GM12878 (cell line): ENCODE measurements around the gene CD38. TPM values are rescaled to one million over a fixed set of nuclear protein-coding genes. Genes with fewer than 3 reads are reported as not detected.
A peak's percentile ranks its signal among the peaks of the same experiment; 100 is the strongest.

Experiments used
- ATAC-seq: fragments of 200-7000 bp; cut with Tn5 transposase; 3 replicates; pipeline ENCODE4 v1.9.1; 2020; ENCODE audit warnings: mild to moderate bottlenecking, moderate library complexity
- BruUV-seq: library from RNA; stranded (reverse); fragments of 400-500 nt; replicated peaks from 2 replicates; lab custom pipeline; 2021; lab: Mats Ljungman, UMichigan
- CTCF ChIA-PET: fragments of 300-600 bp; sonication (Branson Sonifier 250); formaldehyde crosslinking; extraction: SDS; loops from one replicate; lab custom pipeline; 2021; ENCODE audit warnings: inconsistent platforms; lab: Yijun Ruan, JAX
- POLR2A ChIA-PET: fragments of 350-600 bp; formaldehyde crosslinking; extraction: SDS; loops from one replicate; lab custom pipeline; 2021; ENCODE audit warnings: inconsistent platforms; lab: Charles Lee
- RAD21 ChIA-PET: fragments of 300-600 bp; sonication (Branson Sonifier 250); formaldehyde crosslinking; loops from one replicate; lab custom pipeline; 2023; ENCODE audit warnings: antibody characterized with exemption; ENCODE audit not compliant: unreplicated experiment; lab: Charles Lee
- SMC1A ChIA-PET: fragments of 300-600 bp; sonication (Branson Sonifier 250); formaldehyde crosslinking; loops from one replicate; lab custom pipeline; 2023; ENCODE audit not compliant: unreplicated experiment, uncharacterized antibody; lab: Charles Lee
- DNase-seq: peaks from one replicate; pipeline ENCODE4 v3.0.0-alpha.2; 2011; ENCODE audit warnings: low read depth, low spot score
- FAIRE-seq: peaks from 3 replicates; lab custom pipeline; 2011; peaks lifted over from hg19 to GRCh38; lab: Jason Lieb, UNC
- H2AFZ ChIP-seq: 2 replicates; pipeline ENCODE4 v1.6.0; 2011; ENCODE audit warnings: low read depth, low read length, control low read depth; ENCODE audit not compliant: control insufficient read depth
- H3K27ac ChIP-seq: 2 replicates; pipeline ENCODE4 v1.5.1; 2011; ENCODE audit warnings: control low read depth; ENCODE audit not compliant: control insufficient read depth, insufficient read depth
- H3K27me3 ChIP-seq, 2 experiments: replicated peaks in 1 of 2; 2 replicates each; pipeline versions ENCODE4 v1.6.0 to v1.6.1; 2011; ENCODE audit warnings: low read length in 1 of 2; ENCODE audit not compliant: control insufficient read depth in 2 of 2, insufficient read depth in 2 of 2
- H3K36me3 ChIP-seq, 2 experiments: 2 replicates each; pipeline ENCODE4 v1.5.1; 2011; ENCODE audit warnings: low read length in 1 of 2; ENCODE audit not compliant: control insufficient read depth in 2 of 2, insufficient read depth in 2 of 2
- H3K4me1 ChIP-seq: 2 replicates; pipeline ENCODE4 v1.6.1; 2011; ENCODE audit warnings: mild to moderate bottlenecking, low read length, moderate library complexity, mixed read lengths; ENCODE audit not compliant: control insufficient read depth, insufficient read depth
- H3K4me2 ChIP-seq: 2 replicates; pipeline ENCODE4 v1.6.0; 2011; ENCODE audit warnings: control low read depth; ENCODE audit not compliant: control insufficient read depth, insufficient read depth
- H3K4me3 ChIP-seq: fragments of 200-600 bp; sonication (generic); 2 replicates; pipeline ENCODE4 v1.5.1; 2016
- H3K79me2 ChIP-seq: 2 replicates; pipeline ENCODE4 v1.6.0; 2011; ENCODE audit warnings: low read length; ENCODE audit not compliant: control insufficient read depth, insufficient read depth
- H3K9ac ChIP-seq: 2 replicates; pipeline ENCODE4 v1.8.0; 2011; ENCODE audit warnings: low read length, control low read depth, mixed read lengths; ENCODE audit not compliant: control insufficient read depth, insufficient read depth
- H3K9me3 ChIP-seq: replicated peaks from 3 replicates; pipeline ENCODE4 v1.5.1; 2011; ENCODE audit warnings: mild to moderate bottlenecking, low read length; ENCODE audit not compliant: control insufficient read depth, insufficient read depth
- H4K20me1 ChIP-seq: 2 replicates; pipeline ENCODE4 v1.6.0; 2011; ENCODE audit not compliant: control insufficient read depth, insufficient read depth
- BCLAF1 ChIP-seq: fragments of 450-650 bp; IDR thresholded peaks from 2 replicates; pipeline ENCODE4 v1.6.1; 2017; ENCODE audit warnings: antibody characterized with exemption, mild to moderate bottlenecking, moderate library complexity
- CBX3 ChIP-seq: fragments of 200-600 bp; sonication (generic); IDR thresholded peaks from 2 replicates; pipeline ENCODE4 v1.6.1; 2016; ENCODE audit warnings: low read depth, borderline replicate concordance
- CHD1 ChIP-seq: IDR thresholded peaks from 2 replicates; pipeline ENCODE4 v1.6.1; 2012; ENCODE audit warnings: low read depth, low read length, improper control_type of control experiment
- CHD4 ChIP-seq: fragments of 200-600 bp; sonication (generic); IDR thresholded peaks from 2 replicates; pipeline ENCODE4 v1.6.1; 2016; ENCODE audit warnings: mild to moderate bottlenecking
- CREB1 ChIP-seq: IDR thresholded peaks from 2 replicates; pipeline ENCODE4 v1.6.1; 2012; ENCODE audit warnings: low read depth, mild to moderate bottlenecking, inconsistent platforms
- CREM ChIP-seq: IDR thresholded peaks from 2 replicates; pipeline ENCODE4 v1.6.1; 2014; ENCODE audit warnings: antibody characterized with exemption, low read depth
- FOS ChIP-seq: IDR thresholded peaks from 3 replicates; pipeline ENCODE4 v1.6.1; 2011; ENCODE audit warnings: borderline replicate concordance; ENCODE audit not compliant: insufficient read length; ENCODE audit errors: extremely low read depth
- HCFC1 ChIP-seq: fragments of 150-350 bp; IDR thresholded peaks from 2 replicates; pipeline ENCODE4 v1.6.1; 2014; ENCODE audit warnings: low read length
- IKZF2 ChIP-seq, 2 experiments: fragments of 450-650 bp; IDR thresholded peaks; 2 replicates each; pipeline ENCODE4 v1.6.1; 2017; ENCODE audit warnings: mild to moderate bottlenecking in 2 of 2, moderate library complexity in 2 of 2
- JUNB ChIP-seq: IDR thresholded peaks from 2 replicates; pipeline ENCODE4 v1.6.1; 2016; ENCODE audit warnings: antibody characterized with exemption, mild to moderate bottlenecking
- JUND ChIP-seq: IDR thresholded peaks from 2 replicates; pipeline ENCODE4 v1.6.1; 2012; ENCODE audit warnings: low read depth, mild to moderate bottlenecking, low read length, improper control_type of control experiment, moderate library complexity
- KDM1A ChIP-seq: fragments of 200-600 bp; sonication (generic); IDR thresholded peaks from 2 replicates; pipeline ENCODE4 v1.6.1; 2016; ENCODE audit warnings: borderline replicate concordance
- NBN ChIP-seq: fragments of 450-650 bp; IDR thresholded peaks from 2 replicates; pipeline ENCODE4 v1.6.1; 2016
- NFIC ChIP-seq: IDR thresholded peaks from 2 replicates; pipeline ENCODE4 v1.6.1; 2012; ENCODE audit warnings: low read depth, mild to moderate bottlenecking, inconsistent platforms, low read length, moderate library complexity
- NFXL1 ChIP-seq: fragments of 450-650 bp; IDR thresholded peaks from 2 replicates; pipeline ENCODE4 v1.6.1; 2017; ENCODE audit warnings: antibody characterized with exemption, mild to moderate bottlenecking, borderline replicate concordance
- PAX5 ChIP-seq: IDR thresholded peaks from 2 replicates; pipeline ENCODE4 v1.6.1; 2011; ENCODE audit warnings: low read depth, low read length, borderline replicate concordance
- RAD21 ChIP-seq: IDR thresholded peaks from 2 replicates; pipeline ENCODE4 v1.6.1; 2011; ENCODE audit warnings: mild to moderate bottlenecking, low read depth, low read length, moderate library complexity; ENCODE audit not compliant: insufficient read depth
- RAD51 ChIP-seq: fragments of 450-650 bp; IDR thresholded peaks from 2 replicates; pipeline ENCODE4 v1.6.1; 2016; ENCODE audit warnings: moderate library complexity, mild to moderate bottlenecking, inconsistent platforms
- RELB ChIP-seq: fragments of 450-650 bp; IDR thresholded peaks from 2 replicates; pipeline ENCODE4 v1.6.1; 2017; ENCODE audit warnings: low read depth, mild to moderate bottlenecking, moderate library complexity
- STAT1 ChIP-seq: fragments of 450-650 bp; conservative IDR thresholded peaks from 2 replicates; pipeline ENCODE4 v1.6.1; 2014; ENCODE audit warnings: antibody characterized with exemption, mild to moderate bottlenecking
- YBX1 ChIP-seq: fragments of 450-650 bp; IDR thresholded peaks from 2 replicates; pipeline ENCODE4 v1.6.1; 2016; ENCODE audit warnings: antibody characterized with exemption
- YY1 ChIP-seq: IDR thresholded peaks from 2 replicates; pipeline ENCODE4 v1.6.1; 2011; ENCODE audit warnings: low read depth, mild to moderate bottlenecking, low read length
- WGBS: methylation state at CpG from one replicate; pipeline ENCODE4 v1.1.6; 2016; ENCODE audit warnings: low lambda C conversion rate; ENCODE audit not compliant: insufficient replicate concordance, insufficient coverage; ENCODE audit errors: missing lambda C conversion rate; 5-methylcytosine and 5-hydroxymethylcytosine counted together
- in situ Hi-C: fragments of 300-500 bp; cut with MboI; formaldehyde crosslinking; loops from 9 replicates; pipeline ENCODE4 v1.14.3; 2018; ENCODE audit warnings: mixed read lengths
- intact Hi-C: fragments of 100-400 bp; cut with micrococcal nuclease; formaldehyde crosslinking; loops from one replicate; pipeline ENCODE4 v1.14.2; 2022; ENCODE audit not compliant: unreplicated experiment
- polyA plus RNA-seq, 11 experiments: library from polyadenylated mRNA; depleted of rRNA in 4 of 11; unstranded in 6 of 11; stranded (reverse) in 5 of 11; fragments of >200 nt; fragmentation: Nextera tagmentation in 4 of 11; fragmentation: Illumina TruSeq in 1 of 11; extraction: Ambion mirVana in 4 of 11; extraction: Trizol in 1 of 11; gene quantifications; 1 replicate in 1 of 11; 2 replicates in 10 of 11; pipeline versions ENCODE4 v1.2.1 to v1.2.3, GENCODE V29; 2011 to 2016; ENCODE audit warnings: inconsistent platforms in 2 of 11, missing spikeins in 2 of 11, low read depth in 1 of 11
- total RNA-seq, 4 experiments: library from RNA; depleted of rRNA in 3 of 4; stranded (reverse); fragments of >200 nt in 3 of 4; fragmentation: Illumina TruSeq in 1 of 4; extraction: Trizol in 1 of 4; gene quantifications; 2 replicates each; pipeline versions ENCODE4 v1.2.1 to v1.2.3, GENCODE V29; 2013 to 2021

CD38 gene
- total and polyA plus RNA-seq, 10 of the 15 experiments (the other 5 are each of a cell fraction or from before 2014, with no cell fraction given) = 3.5 to 39.8 (median 12.7) TPM

GRCh38 chr4:15868826-15869413 lies 90.8 kb downstream of the CD38 start:
- no peak for FAIRE-seq
- RAD21 ChIA-PET = interaction anchor here (1.1 kb wide), 1 partner anchor 63 kb away, joined by 3 read pairs; no protein-coding TSS in a partner anchor
- no peak overlapping the region for H2AFZ ChIP-seq
- TF ChIP-seq RAD51 = no peak
- TF ChIP-seq NFXL1 = no peak
- TF ChIP-seq FOS = no peak
- TF ChIP-seq HCFC1 = no peak
- TF ChIP-seq RELB = peak; percentile 97
- no peak for TF ChIP-seq CREB1
- TF ChIP-seq BCLAF1 = no peak
- no peak for TF ChIP-seq JUND
- no peak for TF ChIP-seq RAD21
- TF ChIP-seq YY1 = no peak
- TF ChIP-seq NBN = no peak
- no peak for TF ChIP-seq CREM
- TF ChIP-seq KDM1A = no peak
- peak; percentile 34 to 68; a peak in 2 of 4 replicates for TF ChIP-seq IKZF2 (IDR thresholded peaks at IDR 0.05)
- TF ChIP-seq YBX1 = no peak
- TF ChIP-seq CBX3 = no peak
- no peak for TF ChIP-seq CHD1
- no peak for TF ChIP-seq CHD4
- TF ChIP-seq STAT1 = no peak
- no peak for TF ChIP-seq JUNB
- TF ChIP-seq PAX5 = no peak
- TF ChIP-seq NFIC = 0 out of 2 replicates have a peak, but pooled peaks have one; percentile 22

More at GRCh38 chr4:15868826-15869413, 90.8 kb downstream of the CD38 start:
- Histone ChIP-seq H3K4me3 (no peak overlapping the region), H4K20me1 (no peaks in the 10 kb centered on the region), H3K4me2 (no peak overlapping the region), H3K27me3 (no peaks in the 10 kb centered on the region), H3K79me2 (no peaks in the 10 kb centered on the region), H3K4me1 (no peaks in the 10 kb centered on the region), H3K27ac (no peak overlapping the region), H3K9me3 (no peaks in the 10 kb centered on the region; the same call in 2 of the 3 replicates), H3K36me3 (no peaks in the 10 kb centered on the region), H3K9ac (no peak overlapping the region)
- in situ Hi-C loops (no loop called here), intact Hi-C loops (no loop called here)
- peak; percentile 82 for ATAC-seq
- no peak for DNase-seq
- ChIA-PET SMC1A (interaction anchor here (0.9 to 2.2 kb wide), 7 partner anchors 14 to 113 kb away, joined by 3 to 6 read pairs (median 4); no protein-coding TSS in a partner anchor), POLR2A (no interaction called here), CTCF (interaction anchor here (2.4 kb wide), 1 partner anchor 14 kb away, joined by 11 read pairs; no protein-coding TSS in a partner anchor)
- WGBS = 19% methylated on average over 4 of the region's 4 CpGs
- no TSS peak for BruUV-seq
